NCI-H1105 (cell line): ENCODE data around the gene PTCSC3.
A peak's percentile ranks its signal among the peaks of the same experiment; 100 is the strongest.

Experiments
- DNase-seq: peaks from one replicate; lab custom pipeline; 2025; lab: John Stamatoyannopoulos, UW

PTCSC3 gene

DNA sequence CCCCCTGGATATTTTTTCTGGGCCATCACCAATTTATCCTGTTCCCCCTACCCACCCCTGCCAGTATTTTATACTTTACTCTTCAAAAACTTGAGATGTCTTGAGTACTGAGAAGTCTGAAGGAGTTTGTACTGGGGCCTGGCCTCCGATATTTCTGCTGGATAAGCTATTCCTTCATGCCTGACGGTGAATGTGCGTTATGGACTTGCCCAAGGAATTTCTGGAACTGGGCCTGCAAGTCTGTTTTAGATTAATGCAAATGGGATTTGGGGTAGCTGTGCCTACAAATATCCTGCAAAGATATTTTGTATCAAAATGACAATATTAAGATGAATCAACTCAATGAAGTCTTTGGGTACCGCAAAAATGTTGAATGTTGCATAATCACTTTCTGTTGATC, at the start of gene PTCSC3:
Gene PTCSC3, minus strand, starts transcription at position 199 of the 400 bp plus-strand sequence.
- DNase-seq, result no peak

DNA sequence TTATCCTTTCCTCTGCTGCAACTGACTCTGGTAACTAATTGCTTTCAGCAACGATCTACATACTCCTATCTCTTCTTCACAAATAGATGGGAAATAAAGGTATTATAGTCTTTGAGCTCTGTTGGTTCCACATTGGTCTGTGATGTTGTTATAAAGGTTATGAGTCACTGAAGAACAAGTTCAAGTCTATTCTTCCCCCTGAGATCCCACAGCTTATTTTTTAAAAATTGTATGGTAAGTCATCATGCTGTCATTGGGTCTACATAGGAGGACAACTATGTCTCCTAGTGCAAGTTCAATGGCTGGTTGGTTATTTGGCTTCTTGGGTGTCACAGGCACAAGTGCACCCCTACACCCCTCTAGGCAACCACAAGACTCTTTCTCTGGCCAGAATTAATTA, 49.6 kb upstream of the PTCSC3 start:
- DNase-seq, result no peak

DNA sequence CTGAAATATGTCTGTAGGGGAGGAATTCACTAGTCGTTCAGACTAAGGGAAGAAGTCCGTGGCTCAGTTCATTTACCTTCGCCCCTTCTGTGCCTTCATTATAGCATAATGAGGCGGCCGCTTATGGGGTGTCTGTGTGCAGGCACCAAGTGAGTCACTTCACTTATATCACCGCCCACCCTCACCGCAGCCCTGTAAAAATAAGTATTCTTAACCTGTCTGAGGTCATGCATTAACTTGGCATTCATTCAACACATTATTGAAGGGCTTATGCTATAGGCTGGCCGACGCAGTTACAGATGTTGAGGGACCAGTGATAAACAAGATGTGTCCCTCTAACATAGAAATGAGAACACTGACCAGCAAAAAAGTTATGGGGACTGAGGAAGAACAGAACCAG, 47.7 kb upstream of the PTCSC3 start:
- DNase-seq, result no peak

DNA sequence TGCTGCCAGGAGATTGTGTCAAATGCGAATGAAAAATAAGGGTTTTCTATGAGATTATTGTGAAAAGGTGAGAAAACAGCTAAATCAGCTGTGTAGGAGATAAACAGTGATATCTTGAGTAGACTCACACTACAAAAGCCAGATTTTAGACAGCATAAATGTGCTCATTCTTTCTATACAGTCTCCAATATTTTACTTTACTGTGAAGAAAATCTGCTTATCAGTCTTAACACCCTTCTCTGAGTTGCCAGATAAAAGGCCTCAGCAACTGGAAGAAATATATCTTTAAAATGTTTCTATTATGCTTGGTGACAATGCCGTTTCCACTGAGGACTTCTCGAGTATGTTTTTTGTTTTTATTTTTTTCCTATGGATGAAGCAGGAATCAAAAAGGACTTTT, 47.0 kb upstream of the PTCSC3 start:
- DNase-seq, result no peak

DNA sequence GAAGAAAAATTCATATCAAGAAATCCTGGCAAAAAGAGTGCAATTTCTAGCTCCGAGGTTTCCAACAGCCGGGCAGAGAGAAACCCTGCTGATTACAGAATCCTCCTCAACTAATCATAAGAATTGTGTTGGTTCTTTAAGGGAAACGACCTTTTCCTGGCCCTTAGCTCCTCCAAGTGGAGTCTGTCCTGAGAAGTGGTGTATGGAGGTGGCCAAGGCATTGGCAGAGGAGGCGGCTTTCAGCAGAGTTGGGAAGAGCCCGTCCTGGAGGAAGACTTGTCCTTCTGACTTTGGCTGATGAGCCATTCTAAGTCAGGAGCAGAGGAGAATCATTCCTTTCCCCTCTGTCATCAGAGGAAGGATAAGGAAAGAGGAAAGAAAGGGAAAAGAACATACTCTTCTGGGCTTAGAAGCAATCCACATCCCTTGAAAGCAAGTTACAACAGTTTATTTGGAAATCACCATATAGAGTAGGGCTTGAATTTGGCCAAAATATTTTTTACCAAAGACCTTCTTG, 46.5 kb upstream of the PTCSC3 start:
- DNase-seq, result no peak

DNA sequence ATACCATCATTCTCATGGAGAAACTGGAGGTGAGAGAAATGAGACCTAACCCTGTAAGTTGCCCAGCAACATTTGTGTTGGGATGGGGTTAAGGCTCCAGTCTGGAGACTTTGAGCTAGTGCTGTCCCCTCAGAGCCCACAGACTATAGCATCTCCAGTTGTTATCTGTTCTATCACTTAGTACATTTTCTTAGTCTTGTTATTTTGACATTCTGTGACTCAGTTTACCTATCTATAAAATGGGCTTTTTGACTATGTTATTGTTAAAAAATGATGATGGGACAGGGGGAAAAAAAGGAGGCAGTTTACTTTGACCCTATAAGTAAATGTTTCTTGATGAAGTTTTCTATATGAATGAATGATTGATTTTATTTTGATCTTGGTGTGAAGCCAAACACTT, 45.8 kb upstream of the PTCSC3 start:
- DNase-seq, result no peak

DNA sequence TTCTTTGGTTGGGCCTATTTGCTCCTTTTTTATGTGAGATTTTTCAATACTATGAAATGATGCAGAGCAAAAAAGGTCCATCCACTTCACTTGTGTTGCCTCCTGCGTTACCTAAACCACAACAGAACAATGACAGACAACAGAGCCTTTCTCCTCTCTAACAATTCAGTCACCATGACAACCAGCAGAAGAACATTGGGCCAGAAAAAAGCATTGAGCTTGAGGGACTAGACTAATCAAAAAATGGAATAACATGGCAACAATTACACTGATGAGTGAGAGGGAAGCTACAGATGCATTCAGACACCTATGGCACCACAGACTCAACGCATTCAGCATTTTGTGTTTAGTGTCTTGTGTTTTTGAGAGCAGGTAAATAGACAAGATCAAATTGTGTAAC, 44.6 kb upstream of the PTCSC3 start:
- peak; percentile 37 for DNase-seq

DNA sequence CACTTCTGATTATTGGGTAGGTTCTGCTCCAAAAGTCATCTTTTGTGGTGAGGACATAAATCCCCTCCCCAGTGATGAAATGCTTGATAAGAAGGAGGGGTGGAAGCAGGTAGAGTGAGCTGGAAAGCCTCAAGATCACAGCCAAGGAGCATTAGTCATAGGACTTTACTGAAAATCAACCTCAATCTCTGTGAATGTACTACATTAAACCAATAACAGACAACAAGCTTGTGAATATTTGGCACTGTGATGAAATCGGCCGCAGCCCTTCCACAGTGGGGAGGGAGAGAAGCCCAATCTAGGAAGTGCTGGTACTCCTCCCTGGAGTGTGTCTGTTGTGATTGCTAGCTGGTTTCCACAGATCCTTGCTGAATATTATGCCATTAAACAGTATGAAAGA, 41.2 kb upstream of the PTCSC3 start:
- no peak for DNase-seq

DNA sequence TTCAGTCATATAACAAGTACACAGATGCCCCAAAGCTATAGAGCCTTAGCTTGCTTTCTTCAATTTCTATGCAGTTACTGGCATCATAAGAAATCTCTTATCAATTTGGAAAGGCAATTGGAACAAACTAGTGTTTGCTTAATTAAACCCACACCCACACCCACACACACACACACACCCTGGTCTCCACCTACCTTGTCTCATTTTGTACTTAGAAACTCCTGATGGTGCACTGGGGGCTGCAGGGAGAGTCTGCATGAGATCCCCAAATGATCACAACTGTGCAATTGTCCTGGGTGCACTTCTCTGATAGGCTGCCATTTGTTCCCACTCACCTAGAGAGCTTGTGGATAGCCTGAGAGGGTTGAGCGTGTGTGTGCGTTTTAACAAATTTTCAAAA, 40.5 kb upstream of the PTCSC3 start:
- no peak for DNase-seq

DNA sequence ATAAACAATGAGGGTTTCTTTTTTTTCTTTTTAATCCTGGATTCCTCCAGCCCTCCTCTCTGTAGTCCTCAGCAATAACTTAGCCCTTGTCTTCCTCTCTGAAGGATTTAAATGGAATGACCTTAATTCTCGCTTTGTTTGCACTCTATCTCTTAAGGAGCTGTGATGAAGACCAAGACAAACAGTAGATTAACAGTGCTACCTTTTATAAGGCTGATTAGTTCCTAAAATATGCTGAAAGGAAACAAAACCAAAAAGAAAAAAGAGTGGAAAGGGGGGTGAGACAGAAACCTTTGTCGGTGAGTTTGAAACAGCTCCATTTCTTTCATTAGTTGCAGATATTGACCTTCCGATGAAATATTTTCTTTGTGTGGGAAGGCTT, 38.7 kb upstream of the PTCSC3 start:
- no peak for DNase-seq

DNA sequence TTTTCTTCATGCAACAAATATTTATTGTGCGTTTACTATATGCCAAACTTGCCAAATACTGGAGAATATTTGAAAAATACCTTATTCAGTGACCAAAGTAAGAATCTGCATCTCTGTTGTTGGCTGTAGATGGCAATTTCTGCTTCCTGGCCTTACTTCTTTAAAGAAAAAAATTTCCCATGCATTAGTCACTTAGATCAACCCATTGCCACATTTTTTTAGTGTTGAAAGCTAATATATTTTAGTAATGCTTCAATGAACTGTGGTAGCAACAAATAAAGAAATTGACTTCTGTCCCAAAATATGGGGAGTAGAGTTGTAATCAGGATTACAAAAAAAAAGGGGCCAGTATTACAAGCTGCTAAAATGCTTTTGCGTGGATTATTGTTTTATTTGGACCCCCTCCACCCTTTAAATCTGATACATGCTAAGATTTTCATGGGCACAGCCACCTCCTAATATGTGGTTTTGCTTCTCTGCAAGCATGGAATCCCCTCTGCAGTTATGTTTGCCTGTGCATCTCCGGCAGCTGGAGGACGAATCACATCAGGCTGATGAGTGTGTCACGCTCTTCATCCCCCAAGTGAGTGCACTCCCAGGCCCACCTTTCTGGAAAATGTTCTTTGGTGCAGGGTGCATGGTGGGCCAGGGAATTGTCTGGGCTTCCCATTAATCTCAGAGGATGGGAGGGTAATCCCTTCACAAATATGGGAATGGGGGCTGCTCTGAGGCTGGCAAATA, 38.1 kb upstream of the PTCSC3 start:
- no peak for DNase-seq

DNA sequence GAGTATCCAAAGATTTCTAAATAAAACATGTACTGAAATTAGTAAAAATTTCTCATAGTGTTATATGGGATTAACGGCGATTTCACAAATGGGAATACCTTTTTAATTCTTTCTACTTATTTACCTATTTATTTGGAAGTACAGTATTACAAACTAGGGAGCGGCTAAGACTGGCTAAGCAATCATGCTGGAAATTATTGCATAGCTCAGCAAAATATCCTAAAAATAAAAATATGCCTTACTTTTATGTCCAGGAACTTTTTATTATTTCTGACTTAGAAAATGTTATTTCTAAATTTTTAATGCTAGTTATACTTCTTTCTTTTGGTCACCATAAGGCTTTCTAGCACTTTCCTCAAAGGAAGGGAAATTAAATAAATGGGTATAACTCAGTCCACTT, 36.5 kb upstream of the PTCSC3 start:
- no peak for DNase-seq

DNA sequence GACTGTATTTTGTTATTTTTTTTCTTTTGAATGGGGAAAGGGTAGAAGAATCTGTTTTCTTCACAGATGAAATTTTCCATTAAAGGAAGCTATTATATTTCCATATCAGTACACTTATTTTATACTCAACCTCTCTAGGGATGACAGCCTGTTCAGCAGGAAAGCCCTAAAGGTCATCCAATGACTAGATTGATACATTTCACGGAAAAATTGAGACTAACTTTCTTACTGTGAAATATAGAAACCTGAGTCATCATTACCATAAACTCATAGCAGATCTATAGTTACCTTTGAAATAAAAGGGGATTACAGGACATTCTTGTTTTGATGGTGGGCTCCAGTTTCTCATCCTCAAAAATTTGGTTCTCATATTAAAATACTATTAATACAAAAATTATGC, 36.1 kb upstream of the PTCSC3 start:
- no peak for DNase-seq

DNA sequence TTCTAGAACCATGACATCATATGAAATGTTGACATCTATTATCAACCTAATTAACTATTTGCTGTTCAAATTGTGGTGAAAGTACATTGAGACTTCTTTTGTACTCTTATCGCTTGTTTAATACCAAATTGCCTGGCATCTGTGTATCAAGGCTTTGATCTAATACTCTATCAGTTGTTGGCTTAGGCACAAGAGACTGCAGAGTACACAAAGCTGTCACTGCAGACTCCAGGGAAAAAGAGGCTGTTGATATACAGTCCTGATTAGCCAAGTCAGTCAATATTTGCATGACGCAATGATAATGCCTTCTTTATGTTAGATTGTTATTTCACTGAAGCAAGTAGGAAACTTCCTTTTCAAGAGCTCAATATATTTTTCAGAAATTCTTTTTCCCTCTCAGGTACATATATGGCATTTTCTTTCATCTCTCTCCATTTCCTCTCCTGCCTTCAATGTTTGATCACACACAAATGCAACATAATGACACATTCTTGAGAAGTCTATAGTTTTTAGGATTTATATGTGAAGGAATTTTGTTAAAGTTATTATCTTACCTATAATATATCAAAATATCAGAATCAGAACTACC, 32.3 kb upstream of the PTCSC3 start:
- DNase-seq, result peak; percentile 59

DNA sequence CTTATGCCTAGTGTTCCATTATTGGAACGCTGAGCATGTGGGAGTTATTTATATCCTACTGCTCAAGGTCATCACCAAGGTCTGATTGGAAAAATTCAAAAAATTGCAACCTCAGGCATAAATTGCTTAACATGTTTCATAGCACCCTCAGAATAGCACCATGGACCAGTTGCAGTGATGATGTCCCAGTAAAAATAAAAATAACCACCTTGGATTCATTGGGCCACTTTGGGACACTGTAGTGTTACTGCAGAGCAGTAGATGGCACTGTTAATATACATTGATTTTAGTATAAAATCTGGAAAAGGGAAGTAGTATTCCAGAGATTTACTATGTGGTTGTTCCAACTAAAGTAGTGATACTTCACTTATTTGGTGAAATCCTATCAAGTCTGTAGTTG, 31.0 kb upstream of the PTCSC3 start:
- no peak for DNase-seq

DNA sequence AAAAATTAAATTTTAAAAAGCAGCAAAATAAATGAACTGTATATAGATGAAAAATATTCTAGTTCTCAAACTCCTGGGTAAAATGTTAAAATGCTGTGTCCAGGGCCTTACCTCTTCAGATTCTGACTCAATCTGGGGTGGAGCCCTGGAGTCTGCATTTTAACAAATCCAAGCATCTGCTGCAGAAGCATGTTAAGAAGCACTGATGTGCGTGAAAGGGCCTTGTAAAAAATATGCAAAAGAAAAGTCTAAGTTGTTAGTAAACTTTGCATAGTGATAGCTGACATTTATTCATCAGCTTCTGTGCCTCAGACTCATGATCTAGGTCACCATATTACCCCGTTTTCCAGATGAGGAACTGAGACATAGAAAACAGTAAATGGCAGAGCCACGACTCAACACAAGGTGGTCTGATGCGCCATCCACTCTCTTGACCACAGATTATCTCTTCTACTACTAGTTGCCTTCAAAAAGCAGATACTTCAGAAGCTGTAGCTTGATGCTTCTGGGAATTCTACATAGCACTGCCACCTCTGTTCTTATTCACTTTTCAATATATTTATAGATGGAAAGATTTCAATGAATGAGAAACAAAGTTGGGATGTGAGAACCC, 28.0 kb upstream of the PTCSC3 start:
- DNase-seq, result no peak

DNA sequence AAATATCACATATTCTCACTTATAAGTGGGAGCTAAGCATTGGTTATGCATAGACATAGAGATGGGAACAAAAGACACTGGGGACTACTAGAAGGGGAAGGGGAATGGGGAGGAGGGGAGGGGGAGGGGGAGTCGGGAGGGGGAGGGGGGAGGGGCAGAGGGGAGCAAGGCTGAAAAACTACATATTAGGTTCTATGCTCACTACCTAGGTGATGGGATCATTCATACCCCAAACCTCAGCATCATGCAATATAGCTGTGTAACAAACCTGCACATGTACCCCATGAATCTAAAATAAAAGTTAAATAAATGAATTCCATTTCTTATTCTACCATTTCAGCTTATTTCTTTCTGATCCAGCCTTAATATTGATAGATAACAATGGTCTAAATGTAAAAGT, 21.9 kb upstream of the PTCSC3 start:
- DNase-seq, result no peak

DNA sequence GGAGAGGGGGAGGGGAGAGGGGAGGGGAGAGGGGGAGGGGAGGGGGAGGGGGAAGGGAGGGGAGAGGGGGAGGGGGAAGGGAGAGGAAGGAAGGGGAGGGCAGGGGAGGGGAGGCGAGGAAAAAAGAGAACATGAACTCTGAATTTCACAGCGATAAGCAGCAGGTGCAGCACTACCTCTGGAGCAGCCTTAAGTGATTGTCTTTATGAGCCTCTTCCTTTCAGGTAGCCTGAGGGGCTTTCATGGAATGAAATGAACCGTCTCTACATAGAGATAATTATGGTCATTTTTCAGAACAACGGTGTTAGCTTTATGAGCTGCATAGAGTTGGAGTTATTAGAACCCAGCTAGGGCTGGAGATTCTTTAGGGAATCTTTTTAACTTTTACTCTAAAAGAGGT, 18.1 kb upstream of the PTCSC3 start:
- peak; percentile 76 for DNase-seq

DNA sequence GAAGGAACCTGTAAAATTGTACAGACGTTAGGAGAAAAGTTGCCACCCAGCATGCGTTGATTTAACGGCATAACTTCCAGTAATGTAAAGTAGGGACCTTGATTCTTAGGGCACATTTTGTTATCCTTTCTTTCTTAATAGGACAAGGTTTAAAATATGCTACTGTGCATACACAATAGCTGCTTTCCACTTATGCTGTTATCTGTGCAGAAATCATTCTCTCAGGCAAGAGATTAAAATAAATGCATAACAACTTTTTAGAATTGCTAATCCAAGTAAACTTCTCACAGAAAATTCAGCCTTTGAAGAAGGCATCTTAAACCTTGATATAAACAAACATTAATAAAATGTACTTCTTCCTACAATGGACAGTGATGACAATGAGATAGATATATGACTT, 16.0 kb upstream of the PTCSC3 start:
- no peak for DNase-seq

DNA sequence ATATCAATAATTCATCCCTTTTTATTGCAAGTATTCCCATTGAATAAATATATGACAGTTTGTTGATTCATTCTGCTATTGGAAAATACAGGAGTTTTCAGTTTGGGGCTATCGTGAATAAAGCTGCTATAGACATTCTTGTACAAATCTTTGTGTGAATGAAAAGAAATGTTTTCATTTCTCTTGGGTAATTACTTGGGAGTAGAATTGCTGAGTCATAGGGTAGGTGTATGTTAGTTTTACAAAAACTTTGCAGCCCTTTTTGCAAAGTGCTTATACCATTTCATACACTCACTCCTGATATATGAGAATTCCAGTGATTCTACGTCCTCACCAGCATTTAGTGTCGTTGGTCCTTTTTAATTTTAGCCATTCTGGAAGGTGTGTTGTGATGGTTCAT, 6.9 kb upstream of the PTCSC3 start:
- no peak for DNase-seq

DNA sequence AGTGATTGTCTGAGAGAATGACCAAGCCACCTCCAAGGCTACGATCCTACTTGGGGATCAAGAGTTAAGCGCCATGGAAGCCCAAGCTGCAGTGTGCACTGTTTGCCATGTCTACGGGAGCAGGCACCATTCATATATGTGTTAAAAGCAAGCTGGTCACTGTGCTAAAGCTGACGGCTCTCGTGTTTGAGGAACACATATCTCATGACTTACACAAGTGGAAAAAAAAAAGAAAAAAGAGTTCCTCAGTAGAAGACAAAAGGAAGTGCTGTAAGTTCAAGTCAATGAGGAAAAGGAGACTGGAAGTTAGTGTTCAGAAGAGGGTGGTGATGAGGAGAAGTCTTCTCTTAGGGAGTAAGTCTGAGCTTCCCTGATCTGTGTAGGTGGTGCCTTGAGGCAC, 4.9 kb upstream of the PTCSC3 start:
- no peak for DNase-seq

DNA sequence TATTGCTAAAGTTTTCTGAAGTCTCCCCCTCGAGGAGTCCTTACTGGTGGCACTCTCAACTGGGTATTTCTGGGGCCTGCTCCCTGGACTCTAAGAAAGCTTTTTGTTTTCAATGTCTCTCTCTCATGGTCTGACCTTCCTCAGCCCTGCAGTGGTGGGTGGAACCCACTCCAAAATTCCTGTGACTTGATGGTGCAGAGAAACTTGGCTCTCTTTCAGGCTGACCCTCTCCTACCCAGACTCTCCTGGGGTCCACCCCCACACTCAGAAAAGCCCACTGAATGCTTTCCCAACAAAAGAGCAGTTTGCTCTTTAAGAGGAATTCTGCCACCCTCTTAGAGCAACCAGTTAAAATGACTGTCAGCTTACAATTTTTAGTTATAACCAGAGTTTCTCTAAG, 967 bp upstream of the PTCSC3 start:
- no peak for DNase-seq

DNA sequence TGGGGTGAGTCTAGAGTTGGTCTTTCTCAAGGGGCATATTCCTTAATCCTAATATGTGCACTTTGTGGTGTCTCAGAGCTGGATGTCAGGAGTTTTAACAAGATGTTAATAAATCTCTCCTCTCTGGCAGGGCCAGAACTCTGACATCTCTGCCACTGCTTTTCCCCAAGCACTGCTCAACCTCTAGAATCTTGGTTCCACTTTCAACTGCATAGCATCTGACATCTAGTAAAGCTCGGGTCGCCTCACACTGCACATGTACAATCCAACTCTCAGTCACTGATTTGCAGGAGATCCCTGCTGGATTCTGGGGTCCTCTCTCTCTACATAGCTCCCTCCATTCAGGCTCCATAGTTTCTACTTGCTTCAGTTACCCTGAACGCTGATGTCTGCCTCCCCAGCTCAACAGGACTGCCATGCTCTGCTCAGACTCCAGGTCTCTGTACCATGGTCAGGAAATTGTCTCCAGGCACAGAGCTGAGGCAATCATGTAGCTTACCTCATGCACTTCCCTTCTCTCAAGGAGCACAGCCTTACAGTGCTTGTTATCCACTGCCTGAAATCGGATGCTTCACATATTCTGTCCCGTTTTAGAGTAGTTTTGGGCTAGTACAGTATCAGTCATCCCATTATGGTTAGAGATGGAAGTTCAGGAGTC, 1.6 kb downstream of the PTCSC3 start:
- DNase-seq, result no peak
